ENCODE results near the gene EYS.

EYS gene

DNA sequence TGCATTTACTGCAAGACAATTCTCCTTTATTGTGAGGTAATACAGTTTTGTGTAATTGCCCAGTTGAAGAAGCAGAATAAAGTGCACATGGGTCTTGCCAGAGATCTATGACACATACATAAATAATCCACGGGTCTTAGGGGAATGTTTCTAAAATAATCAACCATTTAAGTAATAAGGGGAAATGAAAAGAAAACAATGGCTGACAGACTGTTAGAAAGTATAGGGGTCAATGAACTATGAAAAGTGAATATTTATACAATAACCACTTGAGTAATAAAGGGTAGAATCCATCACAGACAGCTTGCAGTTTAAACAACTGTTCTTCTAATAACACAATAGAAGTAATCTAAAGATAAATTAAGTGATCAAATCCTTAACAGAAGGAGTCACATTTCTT, 477.2 kb downstream of the EYS start:
- Histone ChIP-seq H3K9me3 (ENCODE audit: control insufficient read depth, insufficient read depth, low read length) (no peaks in the 10 kb centered on the region), H3K36me3 (ENCODE audit: control insufficient read depth, low read length) (no peaks in the 10 kb centered on the region), H3K27ac (ENCODE audit: low read depth, low read length) (no peak overlapping the region), H3K27me3 (ENCODE audit: control insufficient read depth, low read length) (no peaks in the 10 kb centered on the region), H3K9me2 (replicated peaks; ENCODE audit: control insufficient read depth, low read length) (no peaks in the 10 kb centered on the region), H3K79me2 (ENCODE audit: control insufficient read depth, low read length) (no peaks in the 10 kb centered on the region), H3K4me3 (ENCODE audit: low read length) (no peak overlapping the region), H3F3A (ENCODE audit: control insufficient read depth, insufficient read depth) (no peaks in the 10 kb centered on the region), H3K4me2 (ENCODE audit: low read length) (no peak overlapping the region), H3K4me1 (ENCODE audit: control insufficient read depth, low read length) (no peaks in the 10 kb centered on the region), H4K20me1 (ENCODE audit: control insufficient read depth, insufficient read depth, low read depth, low read length) (no peaks in the 10 kb centered on the region)
- no peak for TF ChIP-seq EZH2phosphoT487 (IDR thresholded peaks at IDR 0.05; ENCODE audit: borderline replicate concordance, low read length)
- TF ChIP-seq, protein P1, sequence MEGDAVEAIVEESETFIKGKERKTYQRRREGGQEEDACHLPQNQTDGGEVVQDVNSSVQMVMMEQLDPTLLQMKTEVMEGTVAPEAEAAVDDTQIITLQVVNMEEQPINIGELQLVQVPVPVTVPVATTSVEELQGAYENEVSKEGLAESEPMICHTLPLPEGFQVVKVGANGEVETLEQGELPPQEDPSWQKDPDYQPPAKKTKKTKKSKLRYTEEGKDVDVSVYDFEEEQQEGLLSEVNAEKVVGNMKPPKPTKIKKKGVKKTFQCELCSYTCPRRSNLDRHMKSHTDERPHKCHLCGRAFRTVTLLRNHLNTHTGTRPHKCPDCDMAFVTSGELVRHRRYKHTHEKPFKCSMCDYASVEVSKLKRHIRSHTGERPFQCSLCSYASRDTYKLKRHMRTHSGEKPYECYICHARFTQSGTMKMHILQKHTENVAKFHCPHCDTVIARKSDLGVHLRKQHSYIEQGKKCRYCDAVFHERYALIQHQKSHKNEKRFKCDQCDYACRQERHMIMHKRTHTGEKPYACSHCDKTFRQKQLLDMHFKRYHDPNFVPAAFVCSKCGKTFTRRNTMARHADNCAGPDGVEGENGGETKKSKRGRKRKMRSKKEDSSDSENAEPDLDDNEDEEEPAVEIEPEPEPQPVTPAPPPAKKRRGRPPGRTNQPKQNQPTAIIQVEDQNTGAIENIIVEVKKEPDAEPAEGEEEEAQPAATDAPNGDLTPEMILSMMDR (IDR thresholded peaks at IDR 0.05; ENCODE audit: low read depth, low read length, poor library complexity, severe bottlenecking): no peak

DNA sequence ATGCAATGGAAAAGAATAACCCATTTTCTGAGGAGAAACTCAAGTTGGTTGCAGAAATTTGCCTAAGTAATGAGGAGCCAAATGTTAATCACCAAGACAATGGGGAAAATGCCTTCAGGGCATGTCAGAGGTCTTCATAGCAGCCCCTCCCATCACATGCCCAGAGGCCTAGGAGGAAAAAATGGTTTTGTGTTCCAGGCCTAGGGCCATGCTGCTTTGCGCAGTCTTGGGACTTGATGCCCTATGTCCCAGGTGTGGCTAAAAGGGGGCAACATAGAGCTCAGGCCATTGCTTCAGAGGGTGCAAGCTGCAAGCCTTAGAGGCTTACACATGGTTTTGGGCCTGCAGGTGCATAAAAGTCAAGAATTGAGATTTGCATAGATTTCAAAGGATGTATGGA, 485.9 kb downstream of the EYS start:
- Histone ChIP-seq H3K9me2 (replicated peaks; ENCODE audit: control insufficient read depth, low read length) (no peaks in the 10 kb centered on the region), H3F3A (ENCODE audit: control insufficient read depth, insufficient read depth) (no peaks in the 10 kb centered on the region), H3K4me1 (ENCODE audit: control insufficient read depth, low read length) (no peaks in the 10 kb centered on the region), H3K4me2 (ENCODE audit: low read length) (no peak overlapping the region), H3K9me3 (ENCODE audit: control insufficient read depth, insufficient read depth, low read length) (peaks cover 4% of the 10 kb centered on the region; the same call in 1 of the 2 replicates), H3K27me3 (ENCODE audit: control insufficient read depth, low read length) (no peaks in the 10 kb centered on the region), H3K4me3 (ENCODE audit: low read length) (no peak overlapping the region), H3K27ac (ENCODE audit: low read depth, low read length) (no peak overlapping the region), H3K36me3 (ENCODE audit: control insufficient read depth, low read length) (no peaks in the 10 kb centered on the region), H4K20me1 (ENCODE audit: control insufficient read depth, insufficient read depth, low read depth, low read length) (no peaks in the 10 kb centered on the region), H3K79me2 (ENCODE audit: control insufficient read depth, low read length) (no peaks in the 10 kb centered on the region)
- no peak for TF ChIP-seq EZH2phosphoT487 (IDR thresholded peaks at IDR 0.05; ENCODE audit: borderline replicate concordance, low read length)
- TF ChIP-seq, protein P1 (IDR thresholded peaks at IDR 0.05; ENCODE audit: low read depth, low read length, poor library complexity, severe bottlenecking): no peak

DNA sequence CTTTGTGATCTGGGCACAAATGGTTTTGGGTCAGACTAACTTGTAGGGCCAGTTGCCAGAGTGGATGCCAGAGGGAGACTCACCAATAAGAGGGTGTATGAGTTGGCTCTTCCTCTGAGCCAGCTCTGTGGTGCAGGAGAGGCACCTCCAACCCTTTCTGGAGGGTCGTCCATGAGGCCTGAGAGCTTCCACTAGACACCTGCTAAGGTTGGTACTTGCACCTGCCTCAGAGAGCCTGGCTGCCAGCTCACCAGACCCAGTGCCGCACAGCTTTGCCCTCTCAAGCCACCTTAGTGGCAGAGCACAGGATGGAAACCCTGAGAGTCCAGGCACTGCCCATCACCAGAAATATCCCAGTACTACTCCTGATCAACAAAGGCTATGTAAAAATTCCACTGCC, 504.3 kb downstream of the EYS start:
- H3K4me1 ChIP-seq (ENCODE audit: control insufficient read depth, low read length): no peaks in the 10 kb centered on the region
- no peaks in the 10 kb centered on the region for H3K9me3 ChIP-seq (ENCODE audit: control insufficient read depth, insufficient read depth, low read length)
- no peaks in the 10 kb centered on the region for H4K20me1 ChIP-seq (ENCODE audit: control insufficient read depth, insufficient read depth, low read depth, low read length)
- no peak overlapping the region for H3K4me2 ChIP-seq (ENCODE audit: low read length)
- no peaks in the 10 kb centered on the region for H3K27me3 ChIP-seq (ENCODE audit: control insufficient read depth, low read length)
- no peak overlapping the region for H3K27ac ChIP-seq (ENCODE audit: low read depth, low read length)
- H3K36me3 ChIP-seq (ENCODE audit: control insufficient read depth, low read length): no peaks in the 10 kb centered on the region
- H3F3A ChIP-seq (ENCODE audit: control insufficient read depth, insufficient read depth): no peaks in the 10 kb centered on the region
- H3K4me3 ChIP-seq (ENCODE audit: low read length): no peak overlapping the region
- H3K79me2 ChIP-seq (ENCODE audit: control insufficient read depth, low read length): no peaks in the 10 kb centered on the region
- no peak for TF ChIP-seq EZH2phosphoT487 (IDR thresholded peaks at IDR 0.05; ENCODE audit: borderline replicate concordance, low read length)
- TF ChIP-seq, protein P1 (IDR thresholded peaks at IDR 0.05; ENCODE audit: low read depth, low read length, poor library complexity, severe bottlenecking): no peak
- H3K9me2 ChIP-seq (replicated peaks; ENCODE audit: control insufficient read depth, low read length): no peaks in the 10 kb centered on the region

DNA sequence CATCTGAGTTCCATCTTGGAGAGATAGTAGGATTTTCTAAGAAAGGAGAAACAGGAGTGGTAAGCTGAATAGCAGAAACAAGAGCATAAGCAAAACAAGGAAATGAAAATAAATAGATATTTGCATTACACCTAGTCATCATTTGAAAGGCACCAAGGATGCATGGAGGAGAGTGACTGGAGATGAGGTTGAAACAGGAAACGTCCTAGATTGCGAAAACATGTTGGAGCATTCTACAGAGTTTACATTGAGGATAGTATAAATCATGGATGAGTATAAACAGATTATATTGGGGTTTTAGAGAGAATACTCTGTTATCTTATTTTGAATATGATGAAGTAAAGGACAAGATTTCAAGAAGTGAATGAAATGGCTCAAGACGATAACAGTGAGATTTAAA, 507.3 kb downstream of the EYS start:
- Histone ChIP-seq H3K36me3 (ENCODE audit: control insufficient read depth, low read length) (no peaks in the 10 kb centered on the region), H3K27me3 (ENCODE audit: control insufficient read depth, low read length) (no peaks in the 10 kb centered on the region), H3K9me2 (replicated peaks; ENCODE audit: control insufficient read depth, low read length) (no peaks in the 10 kb centered on the region), H3F3A (ENCODE audit: control insufficient read depth, insufficient read depth) (no peaks in the 10 kb centered on the region), H3K4me3 (ENCODE audit: low read length) (no peak overlapping the region), H3K27ac (ENCODE audit: low read depth, low read length) (no peak overlapping the region), H4K20me1 (ENCODE audit: control insufficient read depth, insufficient read depth, low read depth, low read length) (no peaks in the 10 kb centered on the region), H3K79me2 (ENCODE audit: control insufficient read depth, low read length) (no peaks in the 10 kb centered on the region), H3K4me2 (ENCODE audit: low read length) (no peak overlapping the region), H3K9me3 (ENCODE audit: control insufficient read depth, insufficient read depth, low read length) (no peaks in the 10 kb centered on the region), H3K4me1 (ENCODE audit: control insufficient read depth, low read length) (no peaks in the 10 kb centered on the region)
- TF ChIP-seq, protein P1 (IDR thresholded peaks at IDR 0.05; ENCODE audit: low read depth, low read length, poor library complexity, severe bottlenecking): no peak
- TF ChIP-seq EZH2phosphoT487 (IDR thresholded peaks at IDR 0.05; ENCODE audit: borderline replicate concordance, low read length): no peak
